Left ventricle myocardium inferior (tissue), 1 donor: Measurements from ENCODE around the gene IPPK. TPM values are rescaled to one million over a fixed set of nuclear protein-coding genes. Genes with fewer than 3 reads are reported as not detected.

ENCODE experiments used
- DNase-seq: peaks from one replicate; pipeline ENCODE4 v3.0.0-alpha.2; 2020
- H3K27ac ChIP-seq: fragments of 200-600 bp; replicated peaks from 2 replicates; pipeline ENCODE4 v1.8.0; 2021
- H3K27me3 ChIP-seq: fragments of 200-600 bp; 2 replicates; pipeline ENCODE4 v1.8.0; 2021; ENCODE audit warnings: low read depth
- H3K36me3 ChIP-seq: fragments of 200-600 bp; 2 replicates; pipeline ENCODE4 v1.8.0; 2021
- H3K4me1 ChIP-seq: fragments of 200-600 bp; 2 replicates; pipeline ENCODE4 v1.8.0; 2021
- H3K4me3 ChIP-seq: fragments of 200-600 bp; 2 replicates; pipeline ENCODE4 v1.8.0; 2021; ENCODE audit warnings: mild to moderate bottlenecking, moderate library complexity
- H3K9me3 ChIP-seq: fragments of 200-600 bp; replicated peaks from 2 replicates; pipeline ENCODE4 v1.8.0; 2021
- intact Hi-C: fragments of 100-400 bp; cut with micrococcal nuclease; formaldehyde crosslinking; loops from one replicate; pipeline ENCODE4 v1.11.0; 2022
- total RNA-seq: library from RNA; stranded (reverse); fragmentation: NEBNext Ultra II Directional; extraction: Animal tissue kit (Norgen Biotek cat#: 25700); gene quantifications from one replicate; pipeline ENCODE4 v1.2.1, GENCODE V29; 2021
- TF ChIP-seq, protein P1 (sequence below): fragments of 200-600 bp; IDR thresholded peaks from 2 replicates; pipeline ENCODE4 v1.8.0; 2021; ENCODE audit warnings: antibody characterized with exemption, mild to moderate bottlenecking, borderline replicate concordance
- donor health status: DM: no; HTN: yes; CAD: no; lungs with severe emphysema.

IPPK gene
- total RNA-seq, 1 donor from 2014 or later = 7.3 TPM

GRCh38 chr9:92664394-92665152 is 5.4 kb downstream of the IPPK start:
- H3K27ac ChIP-seq = peak overlapping the region; percentile 58
- DNase-seq = no peak
- intact Hi-C loops = no loop called here
- H3K36me3 ChIP-seq = peaks cover 10% of the 10 kb centered on the region
- no peak overlapping the region for H3K4me3 ChIP-seq
- H3K4me1 ChIP-seq = peaks cover 71% of the 10 kb centered on the region
- TF ChIP-seq, protein P1, sequence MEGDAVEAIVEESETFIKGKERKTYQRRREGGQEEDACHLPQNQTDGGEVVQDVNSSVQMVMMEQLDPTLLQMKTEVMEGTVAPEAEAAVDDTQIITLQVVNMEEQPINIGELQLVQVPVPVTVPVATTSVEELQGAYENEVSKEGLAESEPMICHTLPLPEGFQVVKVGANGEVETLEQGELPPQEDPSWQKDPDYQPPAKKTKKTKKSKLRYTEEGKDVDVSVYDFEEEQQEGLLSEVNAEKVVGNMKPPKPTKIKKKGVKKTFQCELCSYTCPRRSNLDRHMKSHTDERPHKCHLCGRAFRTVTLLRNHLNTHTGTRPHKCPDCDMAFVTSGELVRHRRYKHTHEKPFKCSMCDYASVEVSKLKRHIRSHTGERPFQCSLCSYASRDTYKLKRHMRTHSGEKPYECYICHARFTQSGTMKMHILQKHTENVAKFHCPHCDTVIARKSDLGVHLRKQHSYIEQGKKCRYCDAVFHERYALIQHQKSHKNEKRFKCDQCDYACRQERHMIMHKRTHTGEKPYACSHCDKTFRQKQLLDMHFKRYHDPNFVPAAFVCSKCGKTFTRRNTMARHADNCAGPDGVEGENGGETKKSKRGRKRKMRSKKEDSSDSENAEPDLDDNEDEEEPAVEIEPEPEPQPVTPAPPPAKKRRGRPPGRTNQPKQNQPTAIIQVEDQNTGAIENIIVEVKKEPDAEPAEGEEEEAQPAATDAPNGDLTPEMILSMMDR = no peak
- no peaks in the 10 kb centered on the region for H3K27me3 ChIP-seq
- no peaks in the 10 kb centered on the region for H3K9me3 ChIP-seq

- no peak for DNase-seq
Measured at GRCh38 chr9:92663951-92664350, 6.0 kb downstream of the IPPK start.

DNA sequence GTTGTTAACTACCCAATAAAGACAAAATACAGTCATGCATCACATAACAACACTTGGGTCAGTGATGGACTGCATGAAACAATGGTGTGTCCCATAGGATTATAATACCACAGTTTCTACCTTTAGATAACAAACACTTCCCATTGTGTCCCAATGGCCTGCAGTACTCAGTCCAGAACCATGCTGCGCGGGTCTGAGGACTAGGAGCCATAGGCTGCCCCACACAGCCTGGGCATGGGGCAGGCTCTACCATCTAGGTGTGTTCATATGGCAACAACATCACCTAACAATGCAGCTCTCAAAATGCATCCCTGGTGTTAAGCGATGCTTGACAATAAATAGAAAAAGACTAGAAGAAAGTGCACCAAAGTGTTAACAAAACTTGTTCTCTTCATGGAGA is 6.8 kb downstream of the IPPK start:
- H3K27me3 ChIP-seq = no peaks in the 10 kb centered on the region
- no peak overlapping the region for H3K4me3 ChIP-seq
- intact Hi-C loops = no loop called here
- H3K27ac ChIP-seq = no peak overlapping the region
- TF ChIP-seq, protein P1 = no peak
- H3K4me1 ChIP-seq = peaks cover 58% of the 10 kb centered on the region
- peaks cover 13% of the 10 kb centered on the region for H3K36me3 ChIP-seq
- no peaks in the 10 kb centered on the region for H3K9me3 ChIP-seq
- DNase-seq = no peak

More at GRCh38 chr9:92663951-92664350, 6.0 kb downstream of the IPPK start:
- Histone ChIP-seq H3K36me3 (peaks cover 10% of the 10 kb centered on the region), H3K27ac (peak overlapping the region; percentile 58), H3K4me1 (peaks cover 66% of the 10 kb centered on the region), H3K9me3 (no peaks in the 10 kb centered on the region), H3K4me3 (no peak overlapping the region), H3K27me3 (no peaks in the 10 kb centered on the region)
- intact Hi-C loops = no loop called here
- TF ChIP-seq, protein P1 = no peak

DNA sequence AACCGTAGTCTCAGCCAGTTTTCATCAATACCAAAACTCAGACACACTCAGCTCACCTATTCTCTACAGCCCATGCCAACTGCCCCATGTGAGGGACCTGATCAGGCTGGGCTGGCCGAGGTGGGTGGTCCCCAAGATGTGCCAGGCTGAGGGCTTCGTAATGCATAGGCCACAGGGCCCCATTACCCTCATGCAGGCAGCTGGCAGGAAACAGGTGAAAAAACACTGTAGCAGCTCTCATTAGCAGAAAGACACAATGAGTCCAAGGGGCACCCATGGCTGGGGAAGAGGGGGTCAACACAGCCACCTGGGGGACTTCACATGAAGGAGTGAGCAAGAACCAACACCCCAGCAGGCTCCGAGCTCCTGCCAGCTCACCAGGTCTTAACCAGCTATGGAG is 8.2 kb downstream of the IPPK start:
- TF ChIP-seq, protein P1 = no peak
- Histone ChIP-seq H3K27ac (no peak overlapping the region), H3K9me3 (no peaks in the 10 kb centered on the region), H3K27me3 (no peaks in the 10 kb centered on the region), H3K4me1 (peaks cover 54% of the 10 kb centered on the region), H3K36me3 (peaks cover 12% of the 10 kb centered on the region), H3K4me3 (no peak overlapping the region)
- intact Hi-C loops = no loop called here
- no peak for DNase-seq

DNA sequence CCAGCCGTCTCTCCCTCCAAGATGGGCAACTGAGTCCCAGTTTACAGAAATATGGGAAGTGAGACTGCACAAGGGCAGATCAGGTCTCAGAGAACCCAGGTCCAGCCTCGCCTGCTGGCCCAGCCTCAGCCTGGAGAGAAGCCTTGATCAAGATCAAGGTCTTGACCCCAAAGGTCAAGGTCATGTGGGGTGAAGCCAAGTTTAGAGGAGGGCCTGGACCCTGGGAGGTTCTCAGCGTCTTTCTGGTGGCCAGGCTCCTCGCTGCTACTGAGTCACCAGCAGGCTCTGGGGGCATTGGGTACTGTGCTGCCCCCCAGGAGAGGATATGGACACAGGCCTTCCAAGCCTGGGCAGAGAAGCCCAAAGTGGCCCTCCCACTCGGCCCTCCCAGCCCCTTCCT is 8.8 kb downstream of the IPPK start:
- no peak overlapping the region for H3K4me3 ChIP-seq
- H3K36me3 ChIP-seq = peaks cover 8% of the 10 kb centered on the region
- DNase-seq = no peak
- no peaks in the 10 kb centered on the region for H3K9me3 ChIP-seq
- peaks cover 48% of the 10 kb centered on the region for H3K4me1 ChIP-seq
- TF ChIP-seq, protein P1 = no peak
- H3K27me3 ChIP-seq = no peaks in the 10 kb centered on the region
- intact Hi-C loops = no loop called here
- no peak overlapping the region for H3K27ac ChIP-seq
